K562 (cell line): ENCODE data around the gene SPI1. TPM values are rescaled to one million over a fixed set of nuclear protein-coding genes. Genes with fewer than 3 reads are reported as not detected.

Source experiments
- C11orf30 ChIP-seq: fragments of 450-650 bp; IDR thresholded peaks from 2 replicates; pipeline ENCODE4 v1.6.1; 2016; ENCODE audit warnings: low read depth, mild to moderate bottlenecking
- CCNT2 ChIP-seq: IDR thresholded peaks from 2 replicates; pipeline ENCODE4 v1.6.1; 2011; ENCODE audit warnings: borderline replicate concordance, low read depth, mild to moderate bottlenecking, moderate library complexity, mixed read lengths, low read length; ENCODE audit not compliant: insufficient read length; ENCODE audit errors: extremely low read depth
- NFE2 ChIP-seq: IDR thresholded peaks from 2 replicates; pipeline ENCODE4 v1.6.1; 2014; ENCODE audit warnings: antibody characterized with exemption, low read depth
- POLR2AphosphoS5 ChIP-seq: IDR thresholded peaks from 2 replicates; pipeline ENCODE4 v1.6.1; 2011; ENCODE audit warnings: mild to moderate bottlenecking, low read depth, low read length, moderate library complexity; ENCODE audit not compliant: control insufficient read depth, insufficient read depth
- SAFB ChIP-seq: fragments of 200-400 bp; formaldehyde crosslinking; IDR thresholded peaks from 2 replicates; pipeline ENCODE4 v1.6.1; 2017; ENCODE audit warnings: low read depth, low read length, borderline replicate concordance
- SIN3B ChIP-seq: fragments of 450-650 bp; IDR thresholded peaks from 2 replicates; pipeline ENCODE4 v1.6.1; 2017; ENCODE audit warnings: low read depth, mild to moderate bottlenecking, moderate library complexity
- SMAD1 ChIP-seq: fragments of 150-350 bp; IDR thresholded peaks from 2 replicates; pipeline ENCODE4 v1.6.1; 2014; ENCODE audit warnings: low read length, low read depth; ENCODE audit not compliant: partially characterized antibody
- SRSF9 ChIP-seq: fragments of 200-400 bp; formaldehyde crosslinking; IDR thresholded peaks from 2 replicates; pipeline ENCODE4 v1.6.1; 2017; ENCODE audit warnings: low read depth, low read length, borderline replicate concordance
- TRIM24 ChIP-seq, 2 experiments: fragments of 450-650 bp; IDR thresholded peaks; 2 replicates each; pipeline ENCODE4 v1.6.1; 2016
- ZNF431 ChIP-seq: sonication (generic); formaldehyde crosslinking; IDR thresholded peaks from 2 replicates; pipeline ENCODE4 v1.8.0; 2022; ENCODE audit warnings: mild to moderate bottlenecking, missing genetic modification reagents
- ZNF76 ChIP-seq: fragments of 250-450 bp; sonication (Bioruptor Pico); IDR thresholded peaks from 2 replicates; pipeline ENCODE4 v1.4.0; 2020; ENCODE audit warnings: mild to moderate bottlenecking, moderate library complexity, borderline replicate concordance
- ZSCAN29 ChIP-seq: fragments of 450-650 bp; IDR thresholded peaks from 2 replicates; pipeline ENCODE4 v1.6.1; 2017
- polyA plus RNA-seq, 8 experiments: library from polyadenylated mRNA; depleted of rRNA in 4 of 8; stranded (reverse) in 5 of 8; unstranded in 3 of 8; fragments of >200 nt; fragmentation: Nextera tagmentation in 2 of 8; fragmentation: Illumina TruSeq in 1 of 8; extraction: Ambion mirVana in 2 of 8; extraction: Trizol in 1 of 8; gene quantifications; 2 replicates each; pipeline versions ENCODE4 v1.2.1 to v1.2.3, GENCODE V29; 2011 to 2014; ENCODE audit warnings: inconsistent platforms in 1 of 8, missing spikeins in 1 of 8
- total RNA-seq, 7 experiments: library from RNA; depleted of rRNA in 6 of 7; stranded (reverse); fragments of >200 nt in 6 of 7; fragmentation: Illumina TruSeq in 2 of 7; extraction: Trizol in 2 of 7; gene quantifications; 2 replicates each; pipeline versions ENCODE4 v1.2.1 to v1.2.3, GENCODE V29; 2011 to 2021; ENCODE audit warnings: low replicate concordance in 1 of 7
- TF ChIP-seq, protein P1 (sequence below): fragments of 150-350 bp; conservative IDR thresholded peaks from 2 replicates; pipeline ENCODE4 v1.6.1; 2014; ENCODE audit warnings: low read length
- TF ChIP-seq, protein P2 (sequence below): fragments of 450-650 bp; IDR thresholded peaks from 2 replicates; pipeline ENCODE4 v1.6.1; 2014; ENCODE audit warnings: low read depth, mild to moderate bottlenecking, moderate library complexity, borderline replicate concordance
- TF ChIP-seq, protein P3 (sequence below): IDR thresholded peaks from 2 replicates; pipeline ENCODE4 v1.6.1; 2011; ENCODE audit warnings: borderline replicate concordance, low read depth, mild to moderate bottlenecking, moderate library complexity, low read length; ENCODE audit not compliant: insufficient read depth, poor library complexity, severe bottlenecking
- TF ChIP-seq, protein P4 (sequence below), 2 experiments: fragments of 450-650 bp in 1 of 2; sonication (generic) in 1 of 2; formaldehyde crosslinking in 1 of 2; IDR thresholded peaks in 1 of 2; conservative IDR thresholded peaks in 1 of 2; 2 replicates each; pipeline versions ENCODE4 v1.6.1 to v1.8.1; 2016 to 2023; ENCODE audit warnings: mild to moderate bottlenecking in 2 of 2, moderate library complexity in 2 of 2, inconsistent platforms in 1 of 2, missing genetic modification reagents in 1 of 2
- TF ChIP-seq, protein P5 (sequence below): IDR thresholded peaks from 2 replicates; pipeline ENCODE4 v1.6.1; 2014; ENCODE audit warnings: antibody characterized with exemption

The SPI1 gene
- total and polyA plus RNA-seq, 9 of the 15 experiments (the other 6 are each of a cell fraction or from before 2014, with no cell fraction given), result 0.10 to 33.7 (median 10.3) TPM

DNA sequence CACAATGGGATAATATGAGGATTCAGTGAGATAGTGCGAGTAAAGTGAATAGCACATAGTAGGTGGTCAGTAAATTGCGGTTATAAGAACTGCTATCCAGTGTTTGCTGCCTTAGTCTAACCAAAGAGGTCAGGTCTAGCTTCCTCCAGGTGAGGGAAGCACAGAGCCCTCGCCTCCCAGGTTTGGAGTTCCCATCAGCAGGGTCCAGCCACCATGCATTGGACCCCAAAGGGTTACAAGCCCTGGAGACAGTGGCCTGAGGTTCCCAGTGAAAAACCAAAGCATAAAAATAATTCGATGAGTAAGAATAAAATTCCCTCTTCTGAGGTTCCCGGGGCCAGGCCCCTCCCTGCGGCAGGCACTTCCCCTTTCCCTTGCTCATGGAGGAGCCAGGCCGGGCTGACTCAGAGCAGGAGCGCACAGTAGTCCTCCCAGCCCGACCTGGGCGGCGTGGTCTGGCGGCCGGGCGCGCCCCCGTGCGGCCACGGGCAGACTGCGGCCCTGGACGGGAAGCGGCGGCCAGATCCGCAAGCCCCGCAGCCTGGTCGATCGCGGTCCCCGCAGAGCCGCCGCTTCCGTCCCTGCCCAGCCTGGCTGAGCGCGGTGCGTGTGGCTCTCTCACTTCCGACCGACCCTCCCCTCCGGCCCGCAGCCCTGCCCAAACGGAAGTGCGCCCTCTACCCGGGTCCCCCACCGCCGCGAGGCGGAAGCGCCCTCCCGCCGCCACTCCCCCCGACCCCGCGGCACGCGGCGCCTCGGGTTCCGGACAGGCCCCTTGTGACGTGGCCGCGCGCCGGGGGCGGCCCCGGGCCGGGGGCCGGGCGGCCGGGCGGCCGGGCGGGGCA is 29.6 kb upstream of the SPI1 start, which contains the start of gene SLC39A13 (continued):
- TF ChIP-seq, protein P1, sequence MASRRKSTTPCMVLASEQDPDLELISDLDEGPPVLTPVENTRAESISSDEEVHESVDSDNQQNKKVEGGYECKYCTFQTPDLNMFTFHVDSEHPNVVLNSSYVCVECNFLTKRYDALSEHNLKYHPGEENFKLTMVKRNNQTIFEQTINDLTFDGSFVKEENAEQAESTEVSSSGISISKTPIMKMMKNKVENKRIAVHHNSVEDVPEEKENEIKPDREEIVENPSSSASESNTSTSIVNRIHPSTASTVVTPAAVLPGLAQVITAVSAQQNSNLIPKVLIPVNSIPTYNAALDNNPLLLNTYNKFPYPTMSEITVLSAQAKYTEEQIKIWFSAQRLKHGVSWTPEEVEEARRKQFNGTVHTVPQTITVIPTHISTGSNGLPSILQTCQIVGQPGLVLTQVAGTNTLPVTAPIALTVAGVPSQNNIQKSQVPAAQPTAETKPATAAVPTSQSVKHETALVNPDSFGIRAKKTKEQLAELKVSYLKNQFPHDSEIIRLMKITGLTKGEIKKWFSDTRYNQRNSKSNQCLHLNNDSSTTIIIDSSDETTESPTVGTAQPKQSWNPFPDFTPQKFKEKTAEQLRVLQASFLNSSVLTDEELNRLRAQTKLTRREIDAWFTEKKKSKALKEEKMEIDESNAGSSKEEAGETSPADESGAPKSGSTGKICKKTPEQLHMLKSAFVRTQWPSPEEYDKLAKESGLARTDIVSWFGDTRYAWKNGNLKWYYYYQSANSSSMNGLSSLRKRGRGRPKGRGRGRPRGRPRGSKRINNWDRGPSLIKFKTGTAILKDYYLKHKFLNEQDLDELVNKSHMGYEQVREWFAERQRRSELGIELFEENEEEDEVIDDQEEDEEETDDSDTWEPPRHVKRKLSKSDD, result 0 out of 2 replicates have a peak, but pooled peaks have one; percentile 79
- TF ChIP-seq, protein P2, sequence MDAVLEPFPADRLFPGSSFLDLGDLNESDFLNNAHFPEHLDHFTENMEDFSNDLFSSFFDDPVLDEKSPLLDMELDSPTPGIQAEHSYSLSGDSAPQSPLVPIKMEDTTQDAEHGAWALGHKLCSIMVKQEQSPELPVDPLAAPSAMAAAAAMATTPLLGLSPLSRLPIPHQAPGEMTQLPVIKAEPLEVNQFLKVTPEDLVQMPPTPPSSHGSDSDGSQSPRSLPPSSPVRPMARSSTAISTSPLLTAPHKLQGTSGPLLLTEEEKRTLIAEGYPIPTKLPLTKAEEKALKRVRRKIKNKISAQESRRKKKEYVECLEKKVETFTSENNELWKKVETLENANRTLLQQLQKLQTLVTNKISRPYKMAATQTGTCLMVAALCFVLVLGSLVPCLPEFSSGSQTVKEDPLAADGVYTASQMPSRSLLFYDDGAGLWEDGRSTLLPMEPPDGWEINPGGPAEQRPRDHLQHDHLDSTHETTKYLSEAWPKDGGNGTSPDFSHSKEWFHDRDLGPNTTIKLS, result peak; percentile 98
- TF ChIP-seq C11orf30 (peak; percentile 87), NFE2 (peak; percentile 42), ZSCAN29 (no peak; the same call in 1 of the 2 replicates), SRSF9 (no peak), SMAD1 (peak; percentile 12), TRIM24 (IDR thresholded peaks at IDR 0.05) (peak in 1 of 2 experiments; percentile 98; a peak in 2 of 4 replicates), SIN3B (peak; percentile 95), SAFB (0 out of 2 replicates have a peak, but pooled peaks have one; percentile 27), ZNF76 (CRISPR knock-in tag) (no peak), ZNF431 (CRISPR knock-in tag) (peak; percentile 34; the same call in 1 of the 2 replicates), CCNT2 (peak; percentile 97), POLR2AphosphoS5 (peak; percentile 28; the same call in 1 of the 2 replicates)
- TF ChIP-seq, protein P3, sequence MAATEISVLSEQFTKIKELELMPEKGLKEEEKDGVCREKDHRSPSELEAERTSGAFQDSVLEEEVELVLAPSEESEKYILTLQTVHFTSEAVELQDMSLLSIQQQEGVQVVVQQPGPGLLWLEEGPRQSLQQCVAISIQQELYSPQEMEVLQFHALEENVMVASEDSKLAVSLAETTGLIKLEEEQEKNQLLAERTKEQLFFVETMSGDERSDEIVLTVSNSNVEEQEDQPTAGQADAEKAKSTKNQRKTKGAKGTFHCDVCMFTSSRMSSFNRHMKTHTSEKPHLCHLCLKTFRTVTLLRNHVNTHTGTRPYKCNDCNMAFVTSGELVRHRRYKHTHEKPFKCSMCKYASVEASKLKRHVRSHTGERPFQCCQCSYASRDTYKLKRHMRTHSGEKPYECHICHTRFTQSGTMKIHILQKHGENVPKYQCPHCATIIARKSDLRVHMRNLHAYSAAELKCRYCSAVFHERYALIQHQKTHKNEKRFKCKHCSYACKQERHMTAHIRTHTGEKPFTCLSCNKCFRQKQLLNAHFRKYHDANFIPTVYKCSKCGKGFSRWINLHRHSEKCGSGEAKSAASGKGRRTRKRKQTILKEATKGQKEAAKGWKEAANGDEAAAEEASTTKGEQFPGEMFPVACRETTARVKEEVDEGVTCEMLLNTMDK, result no peak
- TF ChIP-seq, protein P4, sequence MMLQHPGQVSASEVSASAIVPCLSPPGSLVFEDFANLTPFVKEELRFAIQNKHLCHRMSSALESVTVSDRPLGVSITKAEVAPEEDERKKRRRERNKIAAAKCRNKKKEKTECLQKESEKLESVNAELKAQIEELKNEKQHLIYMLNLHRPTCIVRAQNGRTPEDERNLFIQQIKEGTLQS (IDR thresholded peaks at IDR 0.05), result peak; percentile 69
- TF ChIP-seq, protein P4 (CRISPR knock-in tag; conservative IDR thresholded peaks at IDR 0.05), result peak; percentile 87
- TF ChIP-seq, protein P5, sequence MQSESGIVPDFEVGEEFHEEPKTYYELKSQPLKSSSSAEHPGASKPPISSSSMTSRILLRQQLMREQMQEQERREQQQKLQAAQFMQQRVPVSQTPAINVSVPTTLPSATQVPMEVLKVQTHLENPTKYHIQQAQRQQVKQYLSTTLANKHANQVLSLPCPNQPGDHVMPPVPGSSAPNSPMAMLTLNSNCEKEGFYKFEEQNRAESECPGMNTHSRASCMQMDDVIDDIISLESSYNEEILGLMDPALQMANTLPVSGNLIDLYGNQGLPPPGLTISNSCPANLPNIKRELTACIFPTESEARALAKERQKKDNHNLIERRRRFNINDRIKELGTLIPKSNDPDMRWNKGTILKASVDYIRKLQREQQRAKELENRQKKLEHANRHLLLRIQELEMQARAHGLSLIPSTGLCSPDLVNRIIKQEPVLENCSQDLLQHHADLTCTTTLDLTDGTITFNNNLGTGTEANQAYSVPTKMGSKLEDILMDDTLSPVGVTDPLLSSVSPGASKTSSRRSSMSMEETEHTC, result no peak
